Breast epithelium (tissue), 3 donors: ENCODE measurements around the gene FOXRED1. TPM values are rescaled to one million over a fixed set of nuclear protein-coding genes. Genes with fewer than 3 reads are reported as not detected.

ENCODE experiments used
- total RNA-seq, 3 donors: library from RNA; depleted of rRNA; stranded (reverse); fragments of >200 nt; gene quantifications; one replicate each; pipeline ENCODE4 v1.1.0, GENCODE V29; 2016

Gene FOXRED1
- total RNA-seq, 3 donors from 2014 or later, result 13.1 to 23.3 (median 16.6) TPM

Other genes starting within 250 kb of the FOXRED1 start
- gene CDON, start 206.3 kb upstream of the FOXRED1 start, total RNA-seq, result 10 to 100 TPM; 14.9 to 29.3 (median 26.5) TPM
- gene RPUSD4, start 57.5 kb upstream of the FOXRED1 start, total RNA-seq, result 10 to 100 TPM; 21.4 to 29.1 (median 27.5) TPM
- 10 to 100 TPM; 14.4 to 19.0 (median 18.7) TPM for gene FAM118B, start 57.4 kb upstream of the FOXRED1 start, total RNA-seq
- gene SRPRA, start 259 bp upstream of the FOXRED1 start, total RNA-seq, result 10 to 100 TPM; 75.2 to 90.6 (median 84.9) TPM
- 10 to 100 TPM in 2 of 3 donors, 1 to 10 TPM in 1; 8.9 to 11.1 (median 10.9) TPM for gene TIRAP, start 13.9 kb downstream of the FOXRED1 start, total RNA-seq
- gene DCPS, start 34.9 kb downstream of the FOXRED1 start, total RNA-seq, result 10 to 100 TPM in 1 of 3 donors, 1 to 10 TPM in 2; 8.8 to 11.7 (median 9.6) TPM
- 10 to 100 TPM; 17.6 to 36.2 (median 32.8) TPM for gene ST3GAL4, start 86.5 kb downstream of the FOXRED1 start, total RNA-seq